Type B pancreatic cell (in vitro differentiated cells): Measurements from ENCODE around the gene ACAN. TPM values are rescaled to one million over a fixed set of nuclear protein-coding genes. Genes with fewer than 3 reads are reported as not detected.

Experiments used
- DNase-seq: peaks from one replicate; pipeline ENCODE4 v3.0.0; 2021; ENCODE audit warnings: mixed read lengths; ENCODE audit not compliant: unreplicated experiment; ENCODE audit errors: extremely low spot score
- H3K27ac Mint-ChIP-seq: 2 replicates; pipeline ENCODE4 v1.8.0; 2021; ENCODE audit warnings: mild to moderate bottlenecking, mixed read lengths
- H3K27me3 Mint-ChIP-seq: 2 replicates; pipeline ENCODE4 v1.8.0; 2021; ENCODE audit warnings: mixed read lengths
- H3K36me3 Mint-ChIP-seq: 2 replicates; pipeline ENCODE4 v1.8.0; 2021; ENCODE audit warnings: mixed read lengths
- H3K4me1 Mint-ChIP-seq: one replicate; pipeline ENCODE4 v1.8.0; 2021; ENCODE audit warnings: mixed read lengths; ENCODE audit not compliant: unreplicated experiment
- H3K4me3 Mint-ChIP-seq: 2 replicates; pipeline ENCODE4 v1.8.0; 2021; ENCODE audit warnings: mild to moderate bottlenecking, mixed read lengths
- H3K9me3 Mint-ChIP-seq: 2 replicates; pipeline ENCODE4 v1.8.0; 2021; ENCODE audit warnings: mixed read lengths
- CTCF ChIP-seq: fragments of 200-600 bp; sonication (generic); conservative IDR thresholded peaks from 2 replicates; pipeline ENCODE4 v1.5.0; 2021; ENCODE audit warnings: antibody characterized with exemption, mild to moderate bottlenecking
- total RNA-seq: library from RNA; stranded (reverse); gene quantifications from 2 replicates; pipeline ENCODE4 v1.2.1, GENCODE V29; 2021; ENCODE audit warnings: low replicate concordance

The ACAN gene
- total RNA-seq, 1 donor from 2014 or later = 6.9 TPM

GRCh38 chr15:88792342-88793282 lies 10.6 kb upstream of the ACAN start:
- H3K36me3 Mint-ChIP-seq = peaks cover 3% of the 10 kb centered on the region
- no peak for DNase-seq
- no peak overlapping the region for H3K4me3 Mint-ChIP-seq
- no peak overlapping the region for H3K27ac Mint-ChIP-seq
- no peak for TF ChIP-seq CTCF
- no peaks in the 10 kb centered on the region for H3K4me1 Mint-ChIP-seq
- peaks cover 59% of the 10 kb centered on the region for H3K27me3 Mint-ChIP-seq
- no peaks in the 10 kb centered on the region for H3K9me3 Mint-ChIP-seq

- no peak for DNase-seq
- Mint-ChIP-seq H3K9me3 (no peaks in the 10 kb centered on the region), H3K27me3 (peaks cover 72% of the 10 kb centered on the region), H3K4me1 (no peaks in the 10 kb centered on the region), H3K4me3 (no peak overlapping the region), H3K36me3 (peaks cover 3% of the 10 kb centered on the region), H3K27ac (no peak overlapping the region)
- no peak for TF ChIP-seq CTCF
Observed at GRCh38 chr15:88794001-88794400, 9.2 kb upstream of the ACAN start.

- Mint-ChIP-seq H3K9me3 (no peaks in the 10 kb centered on the region), H3K27ac (no peak overlapping the region), H3K4me1 (peaks cover 6% of the 10 kb centered on the region), H3K36me3 (no peaks in the 10 kb centered on the region), H3K27me3 (peaks cover 91% of the 10 kb centered on the region), H3K4me3 (no peak overlapping the region)
- DNase-seq = no peak
- TF ChIP-seq CTCF = no peak
Observed at GRCh38 chr15:88797663-88798339, 5.4 kb upstream of the ACAN start.

- Mint-ChIP-seq H3K4me3 (no peak overlapping the region), H3K27ac (no peak overlapping the region), H3K36me3 (no peaks in the 10 kb centered on the region), H3K27me3 (peaks cover 84% of the 10 kb centered on the region), H3K4me1 (peaks cover 6% of the 10 kb centered on the region), H3K9me3 (no peaks in the 10 kb centered on the region)
- no peak for TF ChIP-seq CTCF
- DNase-seq = no peak
Observed at GRCh38 chr15:88799341-88799740, 3.9 kb upstream of the ACAN start.

- peaks cover 85% of the 10 kb centered on the region for H3K27me3 Mint-ChIP-seq
- no peaks in the 10 kb centered on the region for H3K36me3 Mint-ChIP-seq
- peaks cover 6% of the 10 kb centered on the region for H3K4me1 Mint-ChIP-seq
- TF ChIP-seq CTCF = no peak
- DNase-seq = no peak
- H3K9me3 Mint-ChIP-seq = no peaks in the 10 kb centered on the region
- no peak overlapping the region for H3K27ac Mint-ChIP-seq
- H3K4me3 Mint-ChIP-seq = no peak overlapping the region
Observed at GRCh38 chr15:88800026-88800425, 3.2 kb upstream of the ACAN start.
